Effector CD8-positive, alpha-beta T cell (primary cell): Measurements from ENCODE around the gene NECAB2.

Experiments
- DNase-seq: peaks from one replicate; lab custom pipeline; 2025; lab: John Stamatoyannopoulos, UW

NECAB2 gene

DNA sequence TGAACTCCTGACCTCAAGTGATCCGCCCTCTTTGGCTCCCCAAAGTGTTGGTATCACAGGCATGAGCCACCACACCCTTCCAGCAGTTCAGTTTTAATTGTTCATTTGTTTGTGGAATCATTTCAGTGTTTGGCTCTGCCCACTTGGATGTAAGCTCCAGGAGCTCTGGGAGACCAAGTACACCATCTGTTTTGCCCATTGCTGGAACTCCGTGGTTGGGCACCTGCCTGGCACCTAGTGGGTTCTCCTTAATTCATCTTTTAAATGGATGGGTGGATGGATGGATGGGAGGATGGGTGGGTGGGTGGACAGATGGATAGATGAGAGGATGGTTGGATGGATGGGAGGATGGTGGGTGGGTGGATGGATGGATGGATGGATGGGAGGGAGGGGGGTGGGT is 953 bp upstream of the NECAB2 start:
- DNase-seq = no peak

DNA sequence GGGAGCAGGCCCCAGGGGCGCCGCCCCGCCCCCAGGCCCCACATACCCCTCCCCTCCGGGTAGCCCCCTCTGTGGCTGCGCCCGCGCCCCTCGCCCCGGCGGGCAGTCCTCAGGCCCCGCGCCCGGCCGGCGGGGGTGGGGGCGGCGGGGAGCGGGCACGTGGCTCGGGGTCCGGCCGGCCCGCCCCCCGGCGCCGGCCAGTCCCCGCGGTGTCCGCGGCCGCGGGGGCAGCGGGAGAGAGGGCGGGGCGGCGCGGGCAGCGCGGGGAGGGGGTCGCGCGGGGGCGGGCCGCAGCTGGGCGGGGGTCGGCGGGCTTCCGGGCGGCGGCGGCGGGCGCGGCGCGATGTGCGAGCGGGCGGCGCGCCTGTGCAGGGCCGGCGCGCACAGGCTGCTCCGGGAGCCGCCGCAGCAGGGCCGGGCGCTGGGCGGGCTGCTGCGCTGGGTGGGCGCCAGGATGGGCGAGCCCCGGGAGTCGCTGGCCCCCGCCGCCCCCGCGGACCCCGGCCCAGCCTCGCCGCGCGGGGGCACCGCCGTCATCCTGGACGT is 335 bp downstream of the NECAB2 start:
- DNase-seq = no peak

DNA sequence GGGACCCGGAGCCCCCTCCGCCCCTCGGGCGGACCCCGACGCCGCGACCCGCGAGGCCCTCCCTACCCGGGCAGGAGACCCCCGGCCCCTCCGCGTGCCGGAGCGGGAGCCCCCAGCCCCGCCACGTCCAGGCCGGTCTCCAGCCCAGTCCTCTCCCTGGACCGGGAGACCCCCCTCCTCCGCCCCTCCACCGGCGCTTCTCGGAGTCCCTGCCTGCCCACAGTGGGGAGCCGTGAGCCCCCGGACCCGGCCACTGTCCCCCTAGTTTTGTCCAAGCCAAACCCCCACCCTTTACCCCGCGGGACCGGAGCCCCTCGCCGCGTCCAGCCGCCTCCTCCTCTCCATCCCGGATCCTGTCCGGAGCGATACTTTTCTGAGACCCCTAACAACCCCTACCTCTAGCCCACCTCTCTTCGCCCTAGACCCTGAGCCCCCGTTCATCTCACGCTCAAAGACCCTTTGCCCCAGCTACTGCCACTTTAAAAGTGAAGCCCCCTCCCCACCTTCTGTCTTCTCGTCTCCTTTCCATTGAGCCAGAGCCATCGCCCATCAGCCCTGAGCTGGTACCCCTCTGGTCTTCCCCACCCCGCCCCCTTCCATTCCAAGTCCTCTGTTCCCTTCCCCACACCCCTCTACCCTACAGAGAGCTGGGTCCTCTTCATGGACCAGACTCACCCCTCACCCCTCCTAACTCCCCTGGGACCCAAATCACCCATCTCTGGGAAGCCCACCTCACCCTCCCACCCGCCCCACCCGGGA is 1.0 kb downstream of the NECAB2 start:
- no peak for DNase-seq

DNA sequence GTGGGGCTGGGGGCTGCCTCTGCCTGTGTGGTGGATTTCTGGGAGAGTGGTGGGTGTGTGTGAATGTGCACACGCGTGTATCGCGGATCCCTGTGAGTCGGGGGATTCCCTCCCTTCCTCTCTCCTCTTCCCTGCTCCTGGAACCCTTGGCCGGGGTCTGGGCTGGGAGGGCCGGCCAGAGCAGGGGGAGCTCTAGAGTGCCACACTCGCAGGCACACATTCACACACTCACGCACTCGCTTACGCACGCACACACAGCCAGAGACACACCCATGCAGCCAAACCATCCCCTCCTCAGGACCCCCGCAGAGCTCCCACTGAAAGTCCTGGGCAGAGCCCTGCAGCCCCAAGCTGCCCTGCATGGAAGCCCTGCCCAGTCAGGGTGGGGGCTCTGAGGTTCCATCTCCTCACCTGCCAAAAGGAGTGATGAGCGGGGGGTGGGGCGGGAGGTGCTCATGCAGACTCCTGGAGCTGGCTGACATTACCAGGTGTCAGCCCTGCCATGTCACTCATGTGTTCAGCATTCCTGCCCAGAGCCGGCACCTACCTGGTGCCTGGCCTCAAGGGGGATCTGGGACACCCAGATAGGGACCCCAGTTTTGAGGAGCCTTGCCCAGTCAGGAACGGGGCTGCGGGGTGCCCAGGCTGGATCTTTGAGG is 1.9 kb downstream of the NECAB2 start:
- DNase-seq = no peak

DNA sequence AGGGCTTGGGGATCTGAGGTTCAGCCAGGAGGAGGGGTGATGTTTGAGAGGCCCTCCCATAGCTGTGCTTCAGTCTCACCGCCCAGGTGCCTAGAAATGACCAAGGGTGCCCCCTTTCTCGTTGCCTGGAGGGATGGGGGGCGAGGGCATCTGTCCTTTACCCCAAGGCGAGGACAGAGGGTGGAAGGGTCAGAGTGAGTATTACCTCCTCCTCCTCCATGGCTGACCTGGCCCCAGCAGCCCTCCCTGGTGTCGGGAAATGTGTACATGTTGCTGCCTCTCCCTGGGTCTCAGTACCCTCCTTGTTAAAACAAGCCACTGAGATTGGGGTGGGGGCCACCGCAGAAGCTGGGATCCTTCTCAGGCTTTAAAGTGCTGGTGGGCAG is 2.4 kb downstream of the NECAB2 start:
- no peak for DNase-seq

DNA sequence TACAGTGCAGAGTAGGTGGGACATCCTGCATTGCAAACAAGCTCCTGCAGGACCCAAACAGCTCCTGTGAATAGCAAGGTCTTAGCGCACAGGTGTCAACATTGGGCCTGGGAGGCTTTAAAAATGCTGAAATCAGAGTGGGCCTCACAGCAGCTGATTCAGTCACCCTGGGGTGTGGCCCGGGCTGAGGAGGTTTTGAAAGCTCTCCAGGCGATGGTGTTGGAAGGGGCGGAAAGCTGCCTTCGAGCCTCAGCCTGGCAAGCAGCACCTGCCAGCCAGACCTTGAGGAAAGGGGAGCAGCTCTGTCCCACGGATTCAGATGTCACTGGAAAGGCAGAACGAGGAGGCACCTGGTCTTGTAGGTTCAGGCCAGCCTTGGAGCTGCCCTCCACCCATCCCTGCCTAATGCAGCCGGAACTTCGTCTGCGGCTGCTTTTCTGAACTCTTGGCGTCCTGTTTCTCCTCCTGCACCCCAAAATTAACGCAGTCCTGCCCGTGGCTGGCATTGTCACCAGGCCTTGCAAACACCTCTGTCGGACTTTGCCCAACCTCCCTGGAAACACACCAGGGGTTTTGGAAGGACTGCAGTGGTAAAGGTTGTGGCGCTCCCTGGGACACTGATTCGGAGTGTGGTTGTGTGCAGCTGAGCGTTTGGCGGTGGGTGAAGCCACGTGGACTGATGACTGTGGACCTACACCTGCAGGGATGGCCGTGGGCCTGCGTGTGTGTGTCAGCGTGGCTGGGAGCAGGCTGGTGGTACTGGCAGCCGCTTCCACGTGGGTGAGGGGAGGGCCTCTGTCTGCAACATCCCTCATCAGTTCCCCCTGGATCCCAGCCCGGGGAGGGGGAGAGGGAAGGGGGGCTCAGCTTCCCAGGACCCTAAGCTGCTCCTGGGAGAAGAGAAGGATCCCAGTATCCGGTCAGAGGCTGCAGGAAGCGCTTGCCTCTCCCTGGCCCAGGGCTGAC is 3.4 kb downstream of the NECAB2 start:
- no peak for DNase-seq

GRCh38 chr16:83972256-83973008 is 4.4 kb downstream of the NECAB2 start:
- DNase-seq = no peak

DNA sequence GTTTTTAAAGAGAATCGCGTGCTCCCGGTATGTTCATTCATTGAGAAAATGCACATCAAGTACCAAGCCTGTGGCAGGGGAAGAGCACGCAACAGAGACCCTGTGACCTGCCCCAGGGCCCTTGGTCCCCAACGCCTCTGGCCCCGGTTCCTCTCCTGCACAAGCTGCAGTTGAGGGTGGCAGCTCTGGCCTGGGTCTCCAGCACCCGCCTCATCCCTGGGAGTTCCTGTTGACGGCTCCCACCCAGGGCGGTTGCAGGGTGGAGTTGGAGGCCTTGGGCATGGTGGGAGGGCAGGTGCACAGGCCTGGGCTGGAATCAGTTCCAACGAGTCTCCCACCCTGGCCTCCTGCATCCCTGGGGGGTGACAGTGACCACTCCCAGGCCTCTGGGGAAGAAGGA is 5.0 kb downstream of the NECAB2 start:
- no peak for DNase-seq

- no peak for DNase-seq
These were observed 5.7 kb downstream of the NECAB2 start for GRCh38 chr16:83973581-83974385.

GRCh38 chr16:83974475-83974874 is 6.4 kb downstream of the NECAB2 start:
- DNase-seq = no peak

DNA sequence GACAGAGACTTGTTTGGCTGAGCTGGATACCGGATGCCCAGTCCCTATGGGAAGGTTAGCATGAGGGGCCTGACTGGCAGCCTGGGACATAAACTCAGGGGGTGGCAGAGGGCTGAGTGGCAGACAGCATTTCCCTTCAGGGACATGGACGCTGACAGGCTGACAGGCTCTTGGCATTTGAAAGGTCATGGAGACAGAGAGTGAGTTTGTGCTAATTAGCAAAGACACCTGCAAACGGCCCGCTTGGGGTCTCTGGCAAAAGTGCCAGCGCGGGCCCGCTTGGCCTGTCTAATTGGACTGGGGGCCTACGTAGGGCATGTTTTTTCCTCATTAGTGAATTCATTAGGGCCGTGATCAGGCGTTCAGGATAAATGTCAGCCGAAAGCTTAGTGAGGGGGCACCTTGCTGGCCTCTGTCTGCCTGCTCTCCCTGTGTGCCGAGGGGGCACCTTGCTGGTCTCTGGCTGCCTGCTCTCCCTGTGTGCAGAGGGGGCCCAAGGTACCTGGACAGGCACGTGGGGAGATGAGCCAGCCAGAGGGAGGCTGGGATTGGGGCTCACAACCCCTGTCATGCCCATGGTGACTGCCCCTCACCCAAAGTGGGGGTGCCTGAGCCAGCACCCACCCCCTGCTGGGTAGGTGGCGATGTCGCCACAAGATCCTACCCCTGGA is 7.7 kb downstream of the NECAB2 start:
- no peak for DNase-seq

- DNase-seq = no peak
These were observed 9.2 kb downstream of the NECAB2 start for GRCh38 chr16:83977056-83977815.

DNA sequence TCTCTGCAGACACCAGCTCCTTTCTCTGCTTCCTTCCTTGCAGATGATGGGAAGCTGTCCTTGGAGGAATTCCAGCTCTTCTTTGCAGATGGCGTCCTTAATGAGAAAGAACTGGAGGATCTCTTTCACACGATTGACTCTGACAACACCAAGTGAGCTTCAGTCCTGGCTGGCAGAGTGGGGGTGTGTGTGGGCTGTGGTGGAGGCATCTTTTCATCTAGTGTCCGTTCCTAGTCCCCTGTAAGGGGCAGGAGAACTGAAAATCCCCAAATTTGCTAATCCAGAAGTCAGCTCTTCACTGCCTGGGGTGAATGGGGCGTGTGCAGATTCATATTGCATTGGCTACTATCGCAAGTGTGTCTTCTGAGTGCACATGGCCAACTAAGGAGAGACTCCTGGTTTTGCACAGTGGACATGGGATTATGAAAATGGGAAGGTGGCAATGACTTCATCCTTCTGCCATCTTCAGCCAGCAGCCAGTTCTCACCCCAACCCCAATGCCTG is 10.4 kb downstream of the NECAB2 start:
- DNase-seq = no peak

- no peak for DNase-seq
These were observed 11.4 kb downstream of the NECAB2 start for GRCh38 chr16:83979441-83979840.

GRCh38 chr16:83980794-83981193 is 12.8 kb downstream of the NECAB2 start:
- DNase-seq = no peak

DNA sequence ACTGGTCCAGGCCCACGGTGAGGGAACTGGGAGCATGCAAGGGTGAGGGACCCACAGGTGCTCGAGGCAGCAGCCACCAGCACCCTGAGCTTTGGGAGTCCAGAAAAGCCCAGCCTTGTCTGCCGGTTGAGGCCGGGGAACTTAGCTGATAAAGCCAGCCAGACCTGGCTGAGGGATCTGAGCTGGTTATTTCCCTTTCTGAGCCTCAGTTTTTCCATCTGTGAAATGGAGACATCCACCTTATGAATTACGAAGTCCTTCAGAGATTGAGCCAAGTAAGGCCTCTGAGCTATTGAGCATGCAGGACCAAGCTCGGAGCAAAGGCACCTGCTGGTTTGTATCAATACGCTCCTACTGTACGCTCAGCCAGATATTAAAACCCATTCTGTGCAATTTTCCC is 13.8 kb downstream of the NECAB2 start:
- DNase-seq = no peak

DNA sequence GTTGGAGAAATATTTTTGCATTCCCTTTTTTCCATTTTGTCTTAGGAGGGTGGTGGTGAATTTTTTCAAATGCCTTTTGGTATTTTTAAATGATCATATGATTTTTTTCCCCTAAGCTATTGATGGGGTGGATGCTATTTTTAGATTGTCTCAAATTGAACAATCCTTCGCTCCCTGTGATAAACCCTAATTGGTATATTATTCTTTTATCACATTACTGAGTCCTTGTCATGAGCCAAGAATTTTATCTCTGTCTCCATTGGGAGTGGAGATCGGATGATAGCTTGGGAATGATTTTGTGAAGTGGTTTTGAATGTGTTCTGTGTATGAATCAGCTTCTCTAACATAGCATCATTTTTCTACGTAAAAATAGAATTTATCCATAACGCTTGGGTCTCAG is 15.4 kb downstream of the NECAB2 start:
- no peak for DNase-seq

GRCh38 chr16:83989300-83989699 is 21.3 kb downstream of the NECAB2 start:
- DNase-seq = no peak

- DNase-seq = no peak
These were observed 22.4 kb downstream of the NECAB2 start for GRCh38 chr16:83990492-83990891.
